Fibroblast of gingiva (primary cell): ENCODE data around the gene PILRA.
"Not testable (repeated sequence)": the region's sequence is repeated elsewhere in the genome, so short reads cannot be mapped to it uniquely, and the experiment has no call there.

Experiments used
- DNase-seq: peaks from one replicate; pipeline ENCODE4 v3.0.0-alpha.2; 2011; ENCODE audit warnings: low read depth

The PILRA gene

GRCh38 chr7:100435401-100436304 lies 62.4 kb downstream of the PILRA start:
- DNase-seq: no peak

- no peak for DNase-seq
These were observed 64.1 kb downstream of the PILRA start for GRCh38 chr7:100437150-100438100.

GRCh38 chr7:100438172-100438571 lies 64.9 kb downstream of the PILRA start:
- no peak for DNase-seq

GRCh38 chr7:100438731-100439130 lies 65.4 kb downstream of the PILRA start:
- DNase-seq: not testable (repeated sequence)

- not testable (repeated sequence) for DNase-seq
These were observed 66.0 kb downstream of the PILRA start for GRCh38 chr7:100439244-100439643.

- no peak for DNase-seq
These were observed 68.6 kb downstream of the PILRA start for GRCh38 chr7:100441641-100442535.

- DNase-seq: no peak
These were observed 70.0 kb downstream of the PILRA start for GRCh38 chr7:100443096-100443840.

- DNase-seq: peak; percentile 57
These were observed 71.3 kb downstream of the PILRA start for GRCh38 chr7:100444311-100445278.

- no peak for DNase-seq
These were observed 72.8 kb downstream of the PILRA start for GRCh38 chr7:100446040-100446439.

- not testable (repeated sequence) for DNase-seq
These were observed 74.1 kb downstream of the PILRA start for GRCh38 chr7:100447363-100447762.

- no peak for DNase-seq
These were observed 76.0 kb downstream of the PILRA start for GRCh38 chr7:100449190-100449795.
